HEK293 (cell line): Measurements from ENCODE around the gene TGFBRAP1.

Experiments
- CTCF ChIA-PET: fragments of 350-600 bp; formaldehyde crosslinking; extraction: SDS; loops from one replicate; lab custom pipeline; 2021; ENCODE audit warnings: antibody characterized with exemption; lab: Yijun Ruan, JAX
- POLR2A ChIA-PET: fragments of 300-600 bp; formaldehyde crosslinking; extraction: SDS; loops from one replicate; lab custom pipeline; 2020; ENCODE audit warnings: antibody characterized with exemption, inconsistent platforms; lab: Yijun Ruan, JAX
- H3K27ac ChIP-seq: fragments of 200-500 bp; sonication (Bioruptor generic); 2 replicates; pipeline ENCODE4 v1.5.1; 2014; ENCODE audit warnings: low read depth, low read length, control low read depth, inconsistent platforms; ENCODE audit errors: extremely low read depth
- H3K36me3 ChIP-seq, 2 experiments: fragments of 200-500 bp in 1 of 2; sonication (Bioruptor generic) in 1 of 2; 1 replicate in 1 of 2; 2 replicates in 1 of 2; pipeline ENCODE4 v1.5.1; 2014 to 2017; ENCODE audit warnings: inconsistent platforms in 2 of 2, low read length in 2 of 2; ENCODE audit not compliant: control insufficient read depth in 2 of 2, insufficient read depth in 1 of 2
- H3K4me1 ChIP-seq: fragments of 200-500 bp; sonication (Bioruptor generic); 2 replicates; pipeline ENCODE4 v1.5.1; 2014; ENCODE audit warnings: mild to moderate bottlenecking, low read length, inconsistent platforms; ENCODE audit not compliant: control insufficient read depth, insufficient read depth
- H3K4me3 ChIP-seq: 2 replicates; pipeline ENCODE4 v1.5.1; 2011; ENCODE audit warnings: low read depth, mild to moderate bottlenecking, control low read depth, low read length, moderate library complexity
- H3K9me3 ChIP-seq: fragments of 200-500 bp; sonication (Bioruptor generic); 2 replicates; pipeline ENCODE4 v1.5.1; 2014; ENCODE audit warnings: low read depth, low read length, inconsistent platforms; ENCODE audit not compliant: control insufficient read depth, insufficient read depth
- ATF2 ChIP-seq: fragments of 450-650 bp; formaldehyde crosslinking; IDR thresholded peaks from 2 replicates; pipeline ENCODE4 v1.5.1; 2016; ENCODE audit warnings: missing biosample characterization, missing genetic modification characterization, low read depth
- CTCF ChIP-seq: fragments of 450-650 bp; formaldehyde crosslinking; IDR thresholded peaks from 2 replicates; pipeline ENCODE4 v1.5.1; 2016; ENCODE audit warnings: missing biosample characterization, missing genetic modification characterization
- HOXC10 ChIP-seq: sonication (generic); formaldehyde crosslinking; IDR thresholded peaks from 2 replicates; pipeline ENCODE4 v1.8.1; 2023; ENCODE audit warnings: mild to moderate bottlenecking, missing genetic modification reagents
- KLF1 ChIP-seq: fragments of 450-650 bp; formaldehyde crosslinking; IDR thresholded peaks from 2 replicates; pipeline ENCODE4 v1.5.1; 2016; ENCODE audit warnings: missing biosample characterization, missing genetic modification characterization
- KLF10 ChIP-seq: fragments of 450-650 bp; IDR thresholded peaks from 2 replicates; pipeline ENCODE4 v1.5.1; 2018; ENCODE audit warnings: missing biosample characterization, mild to moderate bottlenecking, missing genetic modification characterization
- KLF16 ChIP-seq: fragments of 450-650 bp; formaldehyde crosslinking; IDR thresholded peaks from 2 replicates; pipeline ENCODE4 v1.5.1; 2017; ENCODE audit warnings: missing biosample characterization, missing genetic modification characterization
- PRDM1 ChIP-seq: fragments of 450-650 bp; formaldehyde crosslinking; IDR thresholded peaks from 2 replicates; pipeline ENCODE4; 2016; ENCODE audit warnings: missing biosample characterization, missing genetic modification characterization
- SP3 ChIP-seq: fragments of 450-650 bp; formaldehyde crosslinking; IDR thresholded peaks from 2 replicates; pipeline ENCODE4 v1.5.1; 2016; ENCODE audit warnings: missing biosample characterization, missing genetic modification characterization
- SP7 ChIP-seq: fragments of 450-650 bp; formaldehyde crosslinking; IDR thresholded peaks from 2 replicates; pipeline ENCODE4 v1.5.1; 2016; ENCODE audit warnings: missing biosample characterization, missing genetic modification characterization
- ZBTB1 ChIP-seq: fragments of 450-650 bp; formaldehyde crosslinking; IDR thresholded peaks from 2 replicates; pipeline ENCODE4 v1.5.1; 2016; ENCODE audit warnings: missing biosample characterization, missing genetic modification characterization
- ZNF501 ChIP-seq: fragments of 450-650 bp; formaldehyde crosslinking; IDR thresholded peaks from 2 replicates; pipeline ENCODE4 v1.5.1; 2016; ENCODE audit warnings: missing biosample characterization, missing genetic modification characterization
- ZNF514 ChIP-seq: fragments of 450-650 bp; formaldehyde crosslinking; IDR thresholded peaks from 2 replicates; pipeline ENCODE4 v1.5.1; 2016; ENCODE audit warnings: missing biosample characterization, missing genetic modification characterization
- ZNF521 ChIP-seq: fragments of 450-650 bp; formaldehyde crosslinking; IDR thresholded peaks from 2 replicates; pipeline ENCODE4 v1.5.1; 2017; ENCODE audit warnings: missing biosample characterization, mild to moderate bottlenecking, missing genetic modification characterization
- ZNF549 ChIP-seq: fragments of 450-650 bp; IDR thresholded peaks from 2 replicates; pipeline ENCODE4 v1.5.1; 2018; ENCODE audit warnings: missing biosample characterization, missing genetic modification characterization, mild to moderate bottlenecking, inconsistent platforms, moderate library complexity
- ZNF596 ChIP-seq: fragments of 450-650 bp; IDR thresholded peaks from 2 replicates; pipeline ENCODE4 v1.5.0; 2018; ENCODE audit warnings: missing biosample characterization, mild to moderate bottlenecking, missing genetic modification characterization, moderate library complexity
- ZNF621 ChIP-seq: fragments of 450-650 bp; formaldehyde crosslinking; IDR thresholded peaks from 2 replicates; pipeline ENCODE4 v1.5.1; 2017; ENCODE audit warnings: missing biosample characterization, missing genetic modification characterization
- ZNF664 ChIP-seq: fragments of 450-650 bp; formaldehyde crosslinking; IDR thresholded peaks from 2 replicates; pipeline ENCODE4 v1.5.1; 2016; ENCODE audit warnings: missing biosample characterization, missing genetic modification characterization
- ZNF747 ChIP-seq: fragments of 450-650 bp; formaldehyde crosslinking; IDR thresholded peaks from 2 replicates; pipeline ENCODE4 v1.5.1; 2016; ENCODE audit warnings: missing biosample characterization, missing genetic modification characterization
- ZNF777 ChIP-seq: fragments of 450-650 bp; formaldehyde crosslinking; IDR thresholded peaks from 2 replicates; pipeline ENCODE4 v1.5.1; 2017; ENCODE audit warnings: missing biosample characterization, missing genetic modification characterization, borderline replicate concordance
- ZSCAN23 ChIP-seq: fragments of 450-650 bp; formaldehyde crosslinking; IDR thresholded peaks from 2 replicates; pipeline ENCODE4 v1.5.1; 2016; ENCODE audit warnings: missing biosample characterization, missing genetic modification characterization
- TF ChIP-seq, protein P1 (sequence below): fragments of 450-650 bp; formaldehyde crosslinking; IDR thresholded peaks from 2 replicates; pipeline ENCODE4 v1.5.1; 2016; ENCODE audit warnings: missing biosample characterization, missing genetic modification characterization

The TGFBRAP1 gene

GRCh38 chr2:105339414-105339813 lies 9.9 kb upstream of the TGFBRAP1 start:
- CTCF ChIA-PET = interaction anchor here (1.0 to 4.2 kb wide), 4 partner anchors 10 to 225 kb away, joined by 3 to 23 read pairs (median 4); no protein-coding TSS in a partner anchor
- Histone ChIP-seq H3K9me3 (no peaks in the 10 kb centered on the region), H3K4me3 (no peak overlapping the region), H3K4me1 (peaks cover 2% of the 10 kb centered on the region; the same call in 1 of the 2 replicates), H3K36me3 (peaks cover 36 to 60% of the 10 kb centered on the region in 2 experiments), H3K27ac (no peak overlapping the region)
- TF ChIP-seq ZNF596 (tag by site-specific recombination) (no peak), ZNF664 (no peak), SP7 (tag by site-specific recombination) (no peak), HOXC10 (CRISPR knock-in tag) (no peak), ATF2 (tag by site-specific recombination) (no peak), ZNF777 (no peak), ZNF514 (tag by site-specific recombination) (no peak), KLF10 (tag by site-specific recombination) (no peak), ZSCAN23 (tag by site-specific recombination) (no peak), ZNF549 (tag by site-specific recombination) (no peak), ZNF501 (tag by site-specific recombination) (no peak), ZBTB1 (tag by site-specific recombination) (no peak), KLF16 (tag by site-specific recombination) (no peak), KLF1 (no peak), ZNF621 (tag by site-specific recombination) (no peak)
- TF ChIP-seq, protein P1, sequence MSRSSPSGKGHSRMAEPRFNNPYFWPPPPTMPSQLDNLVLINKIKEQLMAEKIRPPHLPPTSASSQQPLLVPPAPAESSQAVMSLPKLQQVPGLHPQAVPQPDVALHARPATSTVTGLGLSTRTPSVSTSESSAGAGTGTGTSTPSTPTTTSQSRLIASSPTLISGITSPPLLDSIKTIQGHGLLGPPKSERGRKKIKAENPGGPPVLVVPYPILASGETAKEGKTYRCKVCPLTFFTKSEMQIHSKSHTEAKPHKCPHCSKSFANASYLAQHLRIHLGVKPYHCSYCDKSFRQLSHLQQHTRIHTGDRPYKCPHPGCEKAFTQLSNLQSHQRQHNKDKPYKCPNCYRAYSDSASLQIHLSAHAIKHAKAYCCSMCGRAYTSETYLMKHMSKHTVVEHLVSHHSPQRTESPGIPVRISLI (tag by site-specific recombination) = no peak
- POLR2A ChIA-PET = no interaction called here

DNA sequence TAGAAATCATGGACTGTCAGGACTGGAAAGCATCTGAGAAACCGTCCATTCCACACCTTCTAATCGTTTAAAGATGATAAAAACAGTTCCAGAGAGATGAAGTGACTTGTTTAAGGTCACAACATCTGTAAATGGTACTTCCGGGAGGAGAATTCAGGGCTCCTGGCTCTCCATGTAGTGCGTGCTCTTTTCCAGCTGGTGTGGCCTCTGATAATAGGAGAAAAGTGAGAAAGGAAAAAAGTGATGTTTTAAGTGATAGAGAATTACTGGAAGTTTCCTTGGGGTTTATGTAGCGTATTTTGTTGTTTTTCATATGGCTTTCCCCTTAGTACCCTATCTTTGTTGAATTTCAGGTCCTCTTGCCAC lies 8.5 kb upstream of the TGFBRAP1 start:
- Histone ChIP-seq H3K27ac (0 out of 2 replicates have a peak overlapping the region, but pooled peaks have one; percentile 39), H3K4me1 (peaks cover 2% of the 10 kb centered on the region; the same call in 1 of the 2 replicates), H3K4me3 (peak overlapping the region; percentile 89)
- POLR2A ChIA-PET = interaction anchor here (1.3 to 1.4 kb wide), 3 partner anchors 9 to 43 kb away, joined by 3 to 6 read pairs (median 5); partner anchors contain the start of gene TGFBRAP1
- TF ChIP-seq CTCF (tag by site-specific recombination) (no peak), SP3 (tag by site-specific recombination) (no peak), ZNF521 (tag by site-specific recombination) (no peak), PRDM1 (tag by site-specific recombination) (0 out of 2 replicates have a peak, but pooled peaks have one; percentile 8), ZNF747 (tag by site-specific recombination) (no peak)
- TF ChIP-seq, all 188 proteins: peak for 1
- Histone ChIP-seq H3K9me3 (no peaks in the 10 kb centered on the region), H3K36me3 (peaks cover 33 to 55% of the 10 kb centered on the region in 2 experiments)
- CTCF ChIA-PET = interaction anchor here (1.4 to 4.2 kb wide), 2 partner anchors 9 to 183 kb away, joined by 3 to 23 read pairs; no protein-coding TSS in a partner anchor
